BJ (cell line): ENCODE data around the gene MRAS. TPM values are rescaled to one million over a fixed set of nuclear protein-coding genes. Genes with fewer than 3 reads are reported as not detected.
"Not testable (repeated sequence)": the region's sequence is repeated elsewhere in the genome, so short reads cannot be mapped to it uniquely, and the experiment has no call there.

Experiments
- CTCF ChIA-PET: fragments of 350-600 bp; formaldehyde crosslinking; extraction: SDS; loops from one replicate; lab custom pipeline; 2021; ENCODE audit warnings: antibody characterized with exemption, inconsistent platforms; lab: Yijun Ruan, JAX
- POLR2A ChIA-PET: fragments of 300-600 bp; sonication (Branson Sonifier 250); formaldehyde crosslinking; extraction: SDS; loops from one replicate; lab custom pipeline; 2021; ENCODE audit warnings: antibody characterized with exemption; lab: Charles Lee
- DNase-seq: peaks from one replicate; pipeline ENCODE4 v3.0.0-alpha.2; 2011; ENCODE audit warnings: low read depth
- H3K27me3 ChIP-seq: 2 replicates; pipeline ENCODE4 v1.6.0; 2011; ENCODE audit warnings: low read length; ENCODE audit not compliant: control insufficient read depth, insufficient read depth
- H3K36me3 ChIP-seq: 2 replicates; pipeline ENCODE4 v1.5.1; 2011; ENCODE audit warnings: low read length; ENCODE audit not compliant: control insufficient read depth, insufficient read depth
- H3K4me3 ChIP-seq: 2 replicates; pipeline ENCODE4 v1.5.1; 2011; ENCODE audit warnings: low read depth, mild to moderate bottlenecking, control low read depth, low read length
- polyA plus RNA-seq: library from polyadenylated mRNA; depleted of rRNA; stranded (reverse); fragments of >200 nt; gene quantifications from 2 replicates; pipeline ENCODE4 v1.2.3, GENCODE V29; 2011
- TF ChIP-seq, protein P1 (sequence below): IDR thresholded peaks from 2 replicates; pipeline ENCODE4 v1.5.1; 2011; ENCODE audit warnings: low read depth, mild to moderate bottlenecking, control low read depth, inconsistent platforms, low read length, moderate library complexity; ENCODE audit not compliant: insufficient read depth

Gene MRAS
- polyA plus RNA-seq, 1 experiment, result 99.8 TPM

DNA sequence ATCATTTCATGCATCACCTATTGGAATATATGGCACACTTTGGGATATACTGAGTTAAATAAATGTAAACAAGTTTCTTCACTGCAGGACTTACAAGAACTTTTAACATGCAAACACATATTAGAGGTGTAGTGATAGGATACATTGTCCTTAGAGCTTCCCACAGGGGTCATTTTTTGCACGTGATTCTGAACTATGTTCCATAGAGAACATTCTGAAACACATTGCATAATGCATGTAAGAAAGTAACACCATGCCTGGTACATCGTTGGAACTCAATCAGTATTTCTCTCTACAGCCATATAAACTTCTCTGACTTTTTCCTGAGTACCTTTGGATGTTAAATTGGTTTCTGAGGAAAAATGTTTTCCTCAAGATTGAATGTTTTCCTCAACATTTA lies 28.3 kb downstream of the MRAS start:
- Histone ChIP-seq H3K27me3 (no peaks in the 10 kb centered on the region), H3K4me3 (no peak overlapping the region), H3K36me3 (peaks cover 5% of the 10 kb centered on the region; the same call in 1 of the 2 replicates)
- ChIA-PET POLR2A (no interaction called here), CTCF (no interaction called here)
- TF ChIP-seq, protein P1, sequence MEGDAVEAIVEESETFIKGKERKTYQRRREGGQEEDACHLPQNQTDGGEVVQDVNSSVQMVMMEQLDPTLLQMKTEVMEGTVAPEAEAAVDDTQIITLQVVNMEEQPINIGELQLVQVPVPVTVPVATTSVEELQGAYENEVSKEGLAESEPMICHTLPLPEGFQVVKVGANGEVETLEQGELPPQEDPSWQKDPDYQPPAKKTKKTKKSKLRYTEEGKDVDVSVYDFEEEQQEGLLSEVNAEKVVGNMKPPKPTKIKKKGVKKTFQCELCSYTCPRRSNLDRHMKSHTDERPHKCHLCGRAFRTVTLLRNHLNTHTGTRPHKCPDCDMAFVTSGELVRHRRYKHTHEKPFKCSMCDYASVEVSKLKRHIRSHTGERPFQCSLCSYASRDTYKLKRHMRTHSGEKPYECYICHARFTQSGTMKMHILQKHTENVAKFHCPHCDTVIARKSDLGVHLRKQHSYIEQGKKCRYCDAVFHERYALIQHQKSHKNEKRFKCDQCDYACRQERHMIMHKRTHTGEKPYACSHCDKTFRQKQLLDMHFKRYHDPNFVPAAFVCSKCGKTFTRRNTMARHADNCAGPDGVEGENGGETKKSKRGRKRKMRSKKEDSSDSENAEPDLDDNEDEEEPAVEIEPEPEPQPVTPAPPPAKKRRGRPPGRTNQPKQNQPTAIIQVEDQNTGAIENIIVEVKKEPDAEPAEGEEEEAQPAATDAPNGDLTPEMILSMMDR, result no peak
- no peak for DNase-seq

DNA sequence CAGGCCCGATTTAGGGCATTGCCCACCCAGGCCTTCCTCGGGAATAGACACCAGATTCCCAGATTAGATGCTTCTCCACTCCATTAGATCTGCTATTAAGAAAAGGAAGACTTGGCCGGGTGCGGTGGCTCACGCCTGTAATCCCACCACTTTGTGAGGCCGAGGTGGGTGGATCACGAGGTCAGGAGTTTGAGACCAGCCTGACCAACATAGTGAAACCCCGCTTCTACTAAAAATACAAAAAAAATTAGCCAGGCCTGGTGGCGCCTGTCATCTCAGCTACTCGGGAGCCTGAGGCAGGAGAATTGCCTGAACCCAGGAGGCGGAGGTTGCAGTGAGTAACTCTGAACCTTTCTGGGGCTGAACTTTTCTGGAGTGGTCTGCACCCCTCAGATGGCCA lies 28.8 kb downstream of the MRAS start:
- POLR2A ChIA-PET, CTCF ChIA-PET: not testable (repeated sequence)

DNA sequence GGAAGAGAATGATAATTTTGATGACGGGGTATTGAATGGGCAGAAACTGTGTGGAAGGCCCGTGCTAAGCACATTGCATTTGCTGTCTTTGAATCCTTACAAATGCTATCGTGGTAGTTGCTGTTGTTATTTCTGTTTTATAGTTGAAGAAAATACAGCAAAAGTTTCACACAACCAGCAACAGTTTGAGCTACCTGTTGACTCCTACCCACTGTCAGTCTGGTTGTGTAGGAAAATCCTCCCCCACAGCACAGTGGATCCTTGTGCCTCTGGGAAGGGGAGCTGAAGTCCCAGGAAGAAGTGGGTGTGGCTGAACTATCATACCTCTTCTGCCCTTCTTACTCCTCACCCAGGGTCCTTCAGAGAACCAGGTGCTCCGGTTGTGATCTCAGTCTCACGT lies 29.4 kb downstream of the MRAS start:
- TF ChIP-seq, protein P1, result no peak
- ChIA-PET CTCF (no interaction called here), POLR2A (no interaction called here)
- no peaks in the 10 kb centered on the region for H3K27me3 ChIP-seq
- DNase-seq, result no peak
- no peak overlapping the region for H3K4me3 ChIP-seq
- H3K36me3 ChIP-seq, result peaks cover 5% of the 10 kb centered on the region; the same call in 1 of the 2 replicates

More for the DNA sequence above, 28.8 kb downstream of the MRAS start:
- H3K36me3 ChIP-seq, DNase-seq, H3K4me3 ChIP-seq, H3K27me3 ChIP-seq: not testable (repeated sequence)

DNA sequence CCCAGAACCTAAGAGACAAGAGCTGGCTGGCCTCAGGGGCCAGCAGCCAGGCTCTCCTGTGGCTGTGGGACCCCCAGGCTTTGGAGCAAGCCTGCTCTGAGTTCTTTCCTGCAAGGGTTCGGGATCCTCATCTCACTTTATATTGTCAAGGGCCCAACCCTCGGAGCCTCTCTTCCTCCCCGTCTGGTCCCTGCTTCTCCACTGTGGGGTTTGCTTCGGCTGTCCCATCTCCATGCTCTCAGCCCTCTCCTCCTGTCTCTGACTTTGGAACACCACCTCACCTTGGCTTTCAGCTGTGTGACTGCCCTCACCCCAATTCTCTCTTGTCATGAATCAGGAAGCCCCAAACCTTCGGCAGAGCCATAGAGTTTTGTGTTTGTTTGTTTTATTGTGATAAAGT lies 30.0 kb downstream of the MRAS start:
- POLR2A ChIA-PET, result no interaction called here
- H3K36me3 ChIP-seq, result peaks cover 5% of the 10 kb centered on the region; the same call in 1 of the 2 replicates
- CTCF ChIA-PET, result interaction anchor here (0.9 kb wide), 1 partner anchor 39 kb away, joined by 3 read pairs; no protein-coding TSS in a partner anchor
- no peaks in the 10 kb centered on the region for H3K27me3 ChIP-seq
- DNase-seq, result no peak
- TF ChIP-seq, protein P1, result no peak
- H3K4me3 ChIP-seq, result no peak overlapping the region

DNA sequence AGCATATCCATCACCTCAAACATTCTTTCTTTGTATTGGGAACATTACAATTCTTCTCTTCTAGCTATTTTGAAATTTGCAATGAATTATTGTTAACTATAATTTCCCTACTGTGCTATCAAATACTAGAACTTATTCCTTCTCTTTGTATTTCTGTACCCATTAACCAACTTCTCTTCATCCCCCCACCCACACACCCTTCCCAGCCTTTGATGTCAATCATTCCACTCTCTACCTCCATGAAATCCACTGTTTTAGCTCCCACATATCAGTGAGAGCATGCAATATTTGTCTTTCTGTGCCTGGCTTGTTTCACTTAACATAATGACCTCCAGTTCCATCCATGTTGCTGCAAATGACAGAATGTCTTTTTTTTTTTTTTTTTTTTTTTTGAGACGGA lies 30.6 kb downstream of the MRAS start:
- no peak for DNase-seq
- POLR2A ChIA-PET, result no interaction called here
- TF ChIP-seq, protein P1, result no peak
- H3K4me3 ChIP-seq, result no peak overlapping the region
- no peaks in the 10 kb centered on the region for H3K27me3 ChIP-seq
- peaks cover 5% of the 10 kb centered on the region; the same call in 1 of the 2 replicates for H3K36me3 ChIP-seq
- CTCF ChIA-PET, result interaction anchor here (0.9 kb wide), 1 partner anchor 39 kb away, joined by 3 read pairs; no protein-coding TSS in a partner anchor

DNA sequence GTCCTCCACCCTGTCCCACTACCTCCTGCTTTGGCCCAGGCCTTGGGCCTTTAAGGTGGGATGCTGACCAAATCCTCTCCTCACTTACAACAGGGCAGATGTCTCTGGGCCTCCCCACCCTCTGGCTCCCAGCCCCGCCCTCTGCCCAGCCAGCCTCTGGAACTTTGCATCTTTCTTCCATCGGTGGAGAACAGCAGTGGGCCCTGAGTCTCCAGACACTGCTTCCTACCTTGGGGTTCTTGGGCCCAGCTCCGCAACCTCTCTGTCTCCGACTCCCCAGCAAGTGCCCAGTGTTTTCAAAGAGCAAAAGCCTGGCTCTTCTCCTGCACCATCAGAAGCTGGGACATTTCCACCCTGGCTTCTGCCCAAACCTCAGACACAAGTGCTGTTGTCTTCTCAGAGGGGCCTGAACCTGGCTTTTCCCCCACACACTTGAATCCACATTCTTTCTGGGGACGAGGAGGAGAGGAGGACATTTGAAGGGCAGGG lies 33.1 kb downstream of the MRAS start:
- CTCF ChIA-PET, result interaction anchor here (0.7 to 0.8 kb wide), 2 partner anchors 29 to 77 kb away, joined by 4 to 5 read pairs; no protein-coding TSS in a partner anchor
- Histone ChIP-seq H3K27me3 (no peaks in the 10 kb centered on the region), H3K36me3 (peaks cover 3% of the 10 kb centered on the region; the same call in 1 of the 2 replicates), H3K4me3 (no peak overlapping the region)
- POLR2A ChIA-PET, result no interaction called here
- TF ChIP-seq, protein P1, result no peak
- no peak for DNase-seq
